LNCAP (cell line): ENCODE measurements around the gene NFU1.

ENCODE experiments used
- TF ChIP-seq, protein P1 (sequence below): fragments of 450-650 bp; IDR thresholded peaks from 2 replicates; pipeline ENCODE4 v1.5.1; 2017; ENCODE audit warnings: mild to moderate bottlenecking

Gene NFU1

DNA sequence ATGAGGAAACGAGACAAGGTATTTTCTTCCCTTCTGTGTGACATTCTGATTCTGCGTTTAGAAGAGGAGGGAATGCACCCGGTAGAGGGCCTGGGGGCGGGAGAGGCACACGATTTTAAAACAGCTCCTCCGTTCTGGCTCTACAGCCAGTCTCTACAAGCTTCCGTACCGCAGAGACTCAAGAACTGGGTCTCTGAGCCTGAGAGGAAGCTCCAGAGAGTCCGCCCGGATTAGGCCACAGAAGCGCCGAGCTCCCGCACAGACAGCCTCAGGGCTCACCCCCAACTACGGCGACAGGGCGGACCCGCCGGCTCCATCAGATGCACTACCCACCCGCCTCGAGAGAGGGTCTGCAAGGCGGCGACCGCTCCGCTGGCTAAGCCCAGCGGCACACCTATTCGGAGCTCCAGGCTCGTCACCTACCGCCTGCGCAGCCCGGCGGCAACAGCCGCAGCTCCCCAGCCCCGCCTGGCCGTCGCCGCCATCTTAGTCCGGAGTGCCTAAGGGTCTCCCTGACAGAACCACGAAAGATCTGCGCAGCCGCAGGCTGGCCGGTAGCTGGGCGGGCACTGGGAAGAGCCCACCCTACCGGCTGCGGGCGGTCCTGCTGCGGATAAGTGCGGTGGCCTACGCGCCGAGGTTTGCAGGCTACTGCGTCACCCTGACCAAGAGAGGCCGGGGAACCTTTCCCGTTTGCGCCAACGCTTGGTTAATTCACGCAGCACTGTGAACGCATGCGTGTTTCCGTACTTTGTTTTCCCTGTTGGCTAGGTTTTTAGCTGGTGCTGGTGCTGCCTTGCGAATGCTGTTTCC lies at the start of gene NFU1:
Gene NFU1, minus strand, starts transcription at position 498 of the 813 bp plus-strand sequence. Its CDS starts 13 bp downstream, at position 485.
- TF ChIP-seq, protein P1, sequence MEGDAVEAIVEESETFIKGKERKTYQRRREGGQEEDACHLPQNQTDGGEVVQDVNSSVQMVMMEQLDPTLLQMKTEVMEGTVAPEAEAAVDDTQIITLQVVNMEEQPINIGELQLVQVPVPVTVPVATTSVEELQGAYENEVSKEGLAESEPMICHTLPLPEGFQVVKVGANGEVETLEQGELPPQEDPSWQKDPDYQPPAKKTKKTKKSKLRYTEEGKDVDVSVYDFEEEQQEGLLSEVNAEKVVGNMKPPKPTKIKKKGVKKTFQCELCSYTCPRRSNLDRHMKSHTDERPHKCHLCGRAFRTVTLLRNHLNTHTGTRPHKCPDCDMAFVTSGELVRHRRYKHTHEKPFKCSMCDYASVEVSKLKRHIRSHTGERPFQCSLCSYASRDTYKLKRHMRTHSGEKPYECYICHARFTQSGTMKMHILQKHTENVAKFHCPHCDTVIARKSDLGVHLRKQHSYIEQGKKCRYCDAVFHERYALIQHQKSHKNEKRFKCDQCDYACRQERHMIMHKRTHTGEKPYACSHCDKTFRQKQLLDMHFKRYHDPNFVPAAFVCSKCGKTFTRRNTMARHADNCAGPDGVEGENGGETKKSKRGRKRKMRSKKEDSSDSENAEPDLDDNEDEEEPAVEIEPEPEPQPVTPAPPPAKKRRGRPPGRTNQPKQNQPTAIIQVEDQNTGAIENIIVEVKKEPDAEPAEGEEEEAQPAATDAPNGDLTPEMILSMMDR = no peak

DNA sequence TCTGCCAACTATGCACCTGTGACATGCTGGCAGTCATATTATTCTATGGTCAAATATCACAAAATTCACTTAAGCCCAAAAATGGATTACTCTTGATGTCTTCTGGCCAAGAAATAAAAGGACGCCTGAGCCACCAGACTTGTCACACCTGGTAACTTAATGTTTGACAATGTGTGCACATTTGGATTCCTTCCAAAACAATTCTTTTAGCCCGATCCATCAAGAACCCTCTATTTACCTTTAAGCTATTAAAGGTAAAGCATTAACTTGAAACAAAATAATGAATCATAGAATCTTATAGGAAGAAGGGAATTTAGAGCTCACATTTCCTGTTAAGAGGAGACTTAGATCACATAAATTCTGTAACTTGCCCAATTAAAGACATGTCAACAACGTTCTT lies 46.5 kb upstream of the NFU1 start:
- TF ChIP-seq, protein P1 = no peak

DNA sequence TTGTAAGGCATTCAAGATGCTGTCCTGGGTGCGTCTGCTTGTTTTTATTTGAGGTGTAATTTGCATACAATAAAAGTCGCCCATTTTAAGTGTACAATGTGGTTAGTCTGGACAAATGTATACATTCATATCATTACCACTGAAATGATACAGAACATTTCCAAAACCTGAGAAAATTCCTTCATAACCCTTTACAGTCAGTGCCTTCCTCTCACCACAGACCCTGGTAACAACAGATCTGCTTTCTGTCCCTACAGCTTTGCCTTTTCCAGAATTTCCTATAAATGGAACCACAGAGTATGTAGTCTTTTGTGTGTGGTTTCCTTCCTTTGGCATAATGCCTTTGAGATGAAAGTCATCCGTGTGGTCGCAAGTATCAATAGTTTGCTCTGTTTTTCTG lies 45.8 kb upstream of the NFU1 start:
- TF ChIP-seq, protein P1 = no peak

DNA sequence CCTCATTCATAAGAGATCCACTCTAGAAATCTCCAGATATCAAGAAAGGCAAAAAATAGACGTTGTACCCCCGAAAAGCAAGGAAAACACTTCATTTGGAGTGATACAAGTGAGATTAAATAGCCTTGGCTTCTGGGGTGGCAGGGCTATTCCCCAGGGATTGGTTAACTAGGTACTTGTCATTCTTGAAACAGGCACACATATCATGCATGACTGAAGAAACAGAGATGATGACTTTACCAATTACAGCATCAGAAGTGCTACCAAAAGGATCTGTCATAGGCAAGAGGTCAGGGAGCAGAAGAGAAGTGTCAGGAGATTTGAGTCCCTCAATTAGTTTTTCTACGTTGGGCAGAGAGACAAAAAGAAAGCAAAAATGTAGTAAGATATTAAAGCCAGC lies 45.2 kb upstream of the NFU1 start:
- TF ChIP-seq, protein P1 = no peak

DNA sequence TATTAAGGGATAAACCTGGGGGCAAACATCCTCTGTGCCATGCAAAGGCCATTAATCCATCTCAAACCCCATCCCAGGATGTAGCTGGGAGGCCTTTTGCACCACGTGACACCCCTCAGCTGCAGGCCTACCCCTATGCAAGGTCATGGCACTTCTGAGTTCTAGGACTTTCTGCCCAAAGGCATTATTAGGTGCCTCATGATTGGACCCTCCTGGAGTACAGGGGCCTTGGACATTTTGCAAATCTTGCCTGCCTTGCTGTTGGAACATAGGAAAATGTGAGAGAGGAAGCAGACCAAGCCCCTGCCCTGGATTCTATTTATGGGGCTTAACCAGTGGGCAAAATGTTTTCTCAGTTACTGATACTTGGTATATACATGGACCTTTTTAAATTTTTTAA lies 44.2 kb upstream of the NFU1 start:
- TF ChIP-seq, protein P1 = no peak

DNA sequence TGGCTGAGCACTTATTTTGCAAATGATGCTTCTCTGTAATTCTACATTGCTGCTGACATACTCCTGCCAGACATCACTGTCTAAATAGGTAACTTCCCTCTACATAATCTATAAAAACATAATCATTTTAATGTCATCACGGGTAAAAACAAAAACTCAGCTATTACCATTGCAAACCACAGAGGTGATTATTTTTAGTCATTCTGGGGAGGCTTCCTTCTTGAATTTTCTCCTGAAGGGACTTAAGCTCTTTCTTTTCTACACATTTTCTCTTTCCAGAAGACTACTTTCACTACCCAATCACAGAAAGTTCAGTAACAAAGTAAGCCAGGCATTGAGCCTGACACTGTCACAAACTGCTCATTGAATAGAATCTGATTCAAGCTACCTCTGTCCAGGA lies 40.4 kb upstream of the NFU1 start:
- TF ChIP-seq, protein P1 = no peak

DNA sequence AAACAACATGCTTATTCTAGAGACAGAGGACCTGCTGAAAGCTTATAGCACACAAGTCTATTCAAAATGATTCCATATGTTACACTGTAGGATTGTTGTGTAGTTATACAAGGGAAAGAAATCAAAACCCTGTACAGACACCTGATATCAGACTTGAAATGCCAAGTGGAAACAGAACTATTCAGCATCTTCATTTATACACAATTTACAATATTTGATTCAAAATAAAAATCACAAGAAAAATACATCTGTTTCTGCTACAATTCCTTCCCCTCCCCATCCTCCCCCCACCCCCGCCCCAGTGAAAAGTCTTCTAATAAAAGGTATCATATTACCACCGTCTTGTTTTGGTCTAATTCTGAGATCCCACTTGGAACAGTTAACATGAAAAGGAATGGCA lies 37.5 kb upstream of the NFU1 start:
- TF ChIP-seq, protein P1 = no peak
